Stimulated activated CD8-positive, alpha-beta memory T cell treated with anti-CD3 and anti-CD28 coated beads, Interleukin-4, amount 100 ng/mL, for 4 hours (primary cell): ENCODE measurements around the gene SEC23IP.
A peak's percentile ranks its signal among the peaks of the same experiment; 100 is the strongest.
"Not testable (repeated sequence)": the region's sequence is repeated elsewhere in the genome, so short reads cannot be mapped to it uniquely, and the experiment has no call there.

Source experiments
- DNase-seq, 2 donors: peaks; one replicate each; pipeline ENCODE4 v3.0.0-alpha.2; 2020; ENCODE audit warnings: low read depth in 2 of 2, low spot score in 1 of 2

Gene SEC23IP

DNA sequence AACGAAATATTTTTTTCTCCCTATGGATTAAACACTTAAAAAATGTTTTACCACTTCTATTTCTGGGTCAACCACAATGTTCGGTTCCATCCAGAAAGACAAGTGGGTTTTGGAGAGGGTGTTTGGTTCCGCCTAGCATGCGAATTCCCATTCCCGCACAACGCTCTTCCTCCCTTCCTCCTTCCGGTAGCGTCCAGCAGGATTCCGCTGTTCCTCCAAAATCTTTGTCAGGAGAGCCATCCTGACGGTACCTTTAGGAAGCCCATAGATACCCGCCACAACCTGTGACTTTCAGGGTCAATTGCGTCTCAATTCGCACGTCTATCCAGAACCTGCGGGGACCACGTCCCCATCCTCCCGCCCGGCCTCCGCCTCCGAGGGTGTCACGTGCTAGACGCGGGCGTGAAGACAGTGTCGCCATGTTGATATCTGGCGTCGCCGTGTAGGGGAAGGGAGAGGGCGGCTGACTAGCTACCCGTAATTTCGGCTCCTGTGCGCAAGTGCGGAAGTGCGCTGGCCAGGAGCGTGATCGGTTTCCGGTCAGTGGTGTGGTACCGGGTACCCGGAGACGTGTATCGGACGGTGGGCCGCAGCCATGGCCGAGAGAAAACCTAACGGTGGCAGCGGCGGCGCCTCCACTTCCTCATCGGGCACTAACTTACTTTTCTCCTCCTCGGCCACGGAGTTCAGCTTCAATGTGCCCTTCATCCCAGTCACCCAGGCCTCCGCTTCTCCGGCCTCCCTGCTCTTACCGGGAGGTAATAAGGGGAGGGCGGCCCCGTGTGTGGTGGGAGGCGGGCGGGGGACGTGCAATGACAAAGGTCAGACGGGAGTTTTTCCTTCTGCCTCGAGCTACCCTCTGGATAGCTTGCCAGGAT, at the start of gene SEC23IP:
SEC23IP (plus strand) TSS at position 543 of the 878 bp plus-strand sequence; CDS start at position 596, 53 bp downstream.
- peak; percentile 82 to 83 for DNase-seq

DNA sequence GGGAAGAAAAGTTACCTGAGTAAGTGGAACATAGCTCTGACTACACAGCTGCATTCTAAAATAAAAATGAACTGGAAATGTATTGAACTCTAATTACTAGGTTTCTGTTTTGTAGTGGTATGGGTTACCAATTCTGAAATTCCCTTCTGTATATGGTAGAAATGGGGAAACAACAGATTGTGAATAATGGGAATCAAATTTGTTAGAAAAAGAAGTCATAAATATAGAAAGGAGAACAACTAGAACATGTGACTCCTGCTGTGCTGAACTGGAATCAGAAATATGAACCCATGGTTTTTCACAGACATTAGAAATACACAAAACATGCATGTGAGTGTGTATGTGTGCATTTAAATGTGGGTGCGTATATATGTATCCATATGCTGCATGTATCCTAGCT, 46.9 kb upstream of the SEC23IP start:
- no peak for DNase-seq

DNA sequence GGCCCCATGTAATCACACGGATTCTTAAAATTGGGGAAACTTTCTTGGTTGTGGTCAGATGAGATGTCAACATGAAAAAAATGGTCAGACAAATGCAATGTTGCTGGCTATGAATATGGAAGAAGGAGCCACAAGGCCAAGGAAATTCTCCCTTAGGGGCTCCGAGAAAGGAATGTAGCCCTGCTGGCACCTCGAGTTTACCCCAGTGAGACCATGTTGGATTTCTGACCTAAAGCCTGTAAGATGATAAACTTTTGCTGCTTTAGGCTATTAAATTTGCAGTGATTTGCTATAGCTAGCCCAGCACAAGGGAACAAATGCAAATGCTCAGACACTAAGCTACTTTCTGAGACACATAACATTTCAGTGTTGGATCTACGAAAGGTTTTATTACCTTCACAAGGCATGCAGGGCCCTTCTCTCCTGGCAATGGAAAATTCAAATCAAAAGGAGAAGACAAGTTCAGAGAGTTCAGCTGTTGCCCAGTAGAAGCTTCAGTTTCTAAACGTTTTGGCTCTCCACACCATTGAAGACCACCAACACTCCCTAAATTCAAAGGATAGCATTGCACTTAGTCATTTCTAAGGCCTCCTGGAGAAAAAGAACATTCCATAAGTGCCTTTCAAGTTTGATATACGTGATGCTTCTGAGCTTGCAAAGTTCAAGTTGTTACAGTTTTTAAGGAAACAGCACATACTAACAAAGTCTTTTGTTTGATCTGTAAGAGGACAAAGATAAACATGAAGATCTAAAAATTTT, 43.3 kb upstream of the SEC23IP start:
- DNase-seq: no peak

DNA sequence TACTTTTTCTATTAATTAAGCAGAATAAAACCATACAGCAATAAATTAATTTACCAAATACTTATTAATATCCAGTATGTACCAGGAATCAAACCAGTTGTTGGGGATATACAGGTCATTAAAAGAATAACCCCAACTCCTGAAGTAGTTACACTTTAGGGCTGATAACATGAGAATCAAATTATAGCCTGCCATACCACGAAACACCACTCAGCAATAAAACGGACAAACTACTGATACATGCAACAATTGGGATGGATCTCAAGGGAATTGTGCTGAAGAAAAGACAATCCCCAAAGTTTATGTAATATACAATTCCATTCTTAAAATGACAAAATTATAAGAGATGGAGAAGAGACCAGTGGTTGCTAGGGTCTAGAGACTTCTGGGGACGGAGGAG, 42.6 kb upstream of the SEC23IP start:
- no peak for DNase-seq

DNA sequence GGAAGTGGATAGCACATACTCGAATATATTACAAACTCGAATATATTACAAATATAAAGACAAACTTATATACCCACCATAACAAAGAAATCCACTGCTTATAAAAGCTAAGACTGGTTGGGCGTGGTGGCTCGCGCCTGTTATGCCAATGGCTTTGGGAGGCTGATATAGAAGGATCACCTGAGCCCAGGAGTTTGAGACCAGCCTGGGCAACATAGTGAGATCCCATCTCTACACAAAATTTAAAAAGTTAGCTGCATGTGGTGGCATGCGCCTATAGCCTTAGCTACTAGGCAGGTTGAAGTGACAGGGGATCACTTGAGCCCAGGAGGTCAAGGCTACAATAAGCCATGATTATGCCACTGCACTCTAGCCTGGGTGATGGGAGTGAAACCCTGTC, 40.3 kb upstream of the SEC23IP start:
- DNase-seq: no peak

DNA sequence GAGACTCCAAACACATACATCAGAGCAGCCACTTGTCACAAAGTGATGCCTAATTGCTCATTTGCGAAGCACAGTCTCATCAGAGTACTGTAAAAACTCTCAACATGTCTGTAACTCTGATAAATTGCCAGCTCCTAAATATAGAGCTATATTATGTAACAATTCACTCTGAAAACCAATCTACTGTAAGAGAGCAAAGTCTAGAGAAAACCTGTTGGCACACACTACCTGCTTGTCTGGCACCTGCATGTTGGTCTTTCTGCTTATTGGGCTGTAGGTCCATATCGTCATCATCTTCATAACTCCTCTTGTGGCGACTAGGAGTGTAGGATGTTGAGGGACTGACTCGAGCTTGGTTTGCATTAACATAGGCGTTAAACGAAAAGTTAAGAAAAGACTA, 39.7 kb upstream of the SEC23IP start:
- DNase-seq: no peak

DNA sequence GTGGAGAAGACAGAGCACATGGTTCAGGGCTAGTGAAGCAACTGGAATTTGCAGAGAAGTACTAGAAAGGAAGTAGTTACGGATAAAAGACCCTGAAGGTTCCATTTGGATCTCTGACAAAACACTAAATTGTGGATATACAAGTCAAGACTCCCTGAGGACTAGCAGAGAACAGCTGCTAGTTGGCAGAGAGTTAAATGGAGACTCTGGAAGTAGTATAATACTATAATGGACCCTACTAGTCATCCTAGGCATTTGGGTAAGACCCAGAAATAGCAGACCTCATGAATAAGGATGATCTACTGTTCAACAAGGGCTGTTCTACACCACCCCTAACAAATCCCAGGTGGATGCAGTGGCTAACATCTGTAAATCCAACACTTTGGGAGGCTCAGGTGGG, 39.0 kb upstream of the SEC23IP start:
- no peak for DNase-seq

DNA sequence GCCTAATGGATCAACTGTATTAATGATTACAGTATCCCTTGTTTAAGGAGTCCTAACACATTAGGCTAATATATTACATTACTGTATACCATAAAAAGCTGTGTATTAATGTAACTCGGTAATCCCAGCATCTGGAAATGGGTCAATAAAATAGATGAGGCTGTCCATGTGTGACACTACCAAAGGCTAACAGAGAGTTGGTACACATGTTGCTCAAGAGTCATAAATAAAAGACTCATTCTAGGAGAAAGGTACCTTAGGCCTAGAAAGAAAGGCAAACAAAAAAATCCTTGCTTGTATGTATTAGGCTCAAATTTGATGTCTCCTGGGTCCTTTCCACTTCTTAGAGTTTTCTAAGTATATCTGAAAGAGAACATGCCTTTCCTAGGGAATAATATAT, 34.5 kb upstream of the SEC23IP start:
- DNase-seq: no peak

DNA sequence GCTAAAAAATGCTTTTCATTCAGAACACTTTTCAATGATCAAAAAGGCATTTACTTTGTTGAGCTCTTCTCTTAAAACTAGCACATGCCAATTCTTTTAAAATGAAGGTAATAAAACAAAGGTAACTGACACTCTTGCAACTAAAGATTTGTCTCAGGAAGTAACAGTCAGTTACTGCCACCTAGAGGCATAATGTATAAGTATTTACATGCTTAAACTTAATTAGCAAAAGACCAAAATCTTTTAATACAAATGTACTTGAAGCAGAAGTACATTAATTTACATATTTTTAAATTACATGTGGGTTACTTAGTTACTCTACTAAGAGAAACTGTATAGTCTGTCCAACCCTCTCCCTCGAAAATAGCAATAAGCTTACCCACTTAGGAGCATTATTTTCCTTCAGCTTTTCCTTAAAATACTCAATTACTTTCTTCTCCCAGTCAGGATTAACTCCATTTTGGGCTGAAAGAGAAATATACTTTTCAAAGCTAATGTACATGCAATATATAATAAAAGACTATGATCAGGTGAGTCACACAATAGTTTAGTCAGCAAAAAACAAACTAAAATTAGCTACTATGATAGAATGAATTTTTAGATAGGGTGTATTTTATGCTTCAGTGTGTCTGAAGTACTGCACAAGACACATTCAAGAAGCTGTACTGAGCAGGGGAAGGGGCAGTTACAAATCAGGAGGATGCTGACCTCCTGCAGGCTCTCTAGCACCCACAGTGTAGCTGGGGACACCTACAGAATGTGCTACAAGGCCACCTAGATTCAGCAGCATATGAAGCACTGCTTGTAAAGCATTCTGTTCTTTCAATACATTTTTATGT, 32.9 kb upstream of the SEC23IP start:
- DNase-seq: no peak

DNA sequence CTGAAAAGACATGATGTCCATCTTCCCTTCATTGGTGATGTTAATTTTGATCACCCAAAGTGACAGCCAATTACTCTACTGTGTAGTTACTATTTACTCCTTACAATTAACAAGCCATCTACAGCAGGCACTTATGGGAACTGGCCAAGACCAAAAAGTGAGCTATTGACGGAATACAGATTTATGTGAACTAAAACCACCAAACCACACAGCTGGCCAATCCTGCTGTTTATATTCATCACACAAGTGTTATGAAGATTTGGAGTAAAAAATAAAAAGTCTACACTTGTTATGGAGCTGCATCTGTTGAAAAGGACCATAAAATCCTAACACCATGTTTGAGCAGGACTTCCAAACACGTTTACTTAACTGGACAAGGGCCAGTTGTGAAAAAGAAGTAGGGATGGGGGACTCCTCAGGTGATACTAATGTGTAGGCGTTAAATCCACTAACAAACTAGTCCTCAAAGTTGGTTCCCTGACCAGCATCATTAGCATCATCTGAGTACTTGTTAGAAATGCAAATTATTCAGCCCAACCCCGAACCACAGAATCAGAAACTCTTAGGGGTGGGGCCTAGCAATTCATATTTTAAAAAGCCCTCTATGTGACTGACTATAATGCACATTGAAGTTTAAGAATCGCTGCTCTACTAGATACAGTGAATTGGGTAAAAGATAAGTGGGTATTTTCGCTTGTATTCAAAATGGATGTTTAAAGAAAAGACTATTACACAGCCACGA, 31.5 kb upstream of the SEC23IP start:
- DNase-seq: no peak

DNA sequence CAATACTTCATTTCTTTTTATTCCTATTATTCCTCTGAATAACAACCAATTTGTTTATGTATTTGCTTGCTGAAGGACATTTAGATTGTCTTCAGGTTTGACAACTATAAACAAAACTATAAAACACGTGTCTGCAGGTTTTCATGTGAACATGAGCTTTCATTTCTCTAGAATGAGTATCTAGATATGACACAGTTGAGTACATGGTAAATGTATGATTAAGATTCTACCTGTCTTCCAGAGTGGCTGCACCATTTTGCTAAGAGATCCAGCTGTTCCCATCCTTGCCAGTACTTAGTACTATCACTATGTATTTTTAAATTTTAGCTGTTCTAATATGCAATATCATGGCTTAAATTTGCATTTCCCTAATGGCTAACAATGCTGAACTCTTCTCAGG, 30.0 kb upstream of the SEC23IP start:
- DNase-seq: no peak

DNA sequence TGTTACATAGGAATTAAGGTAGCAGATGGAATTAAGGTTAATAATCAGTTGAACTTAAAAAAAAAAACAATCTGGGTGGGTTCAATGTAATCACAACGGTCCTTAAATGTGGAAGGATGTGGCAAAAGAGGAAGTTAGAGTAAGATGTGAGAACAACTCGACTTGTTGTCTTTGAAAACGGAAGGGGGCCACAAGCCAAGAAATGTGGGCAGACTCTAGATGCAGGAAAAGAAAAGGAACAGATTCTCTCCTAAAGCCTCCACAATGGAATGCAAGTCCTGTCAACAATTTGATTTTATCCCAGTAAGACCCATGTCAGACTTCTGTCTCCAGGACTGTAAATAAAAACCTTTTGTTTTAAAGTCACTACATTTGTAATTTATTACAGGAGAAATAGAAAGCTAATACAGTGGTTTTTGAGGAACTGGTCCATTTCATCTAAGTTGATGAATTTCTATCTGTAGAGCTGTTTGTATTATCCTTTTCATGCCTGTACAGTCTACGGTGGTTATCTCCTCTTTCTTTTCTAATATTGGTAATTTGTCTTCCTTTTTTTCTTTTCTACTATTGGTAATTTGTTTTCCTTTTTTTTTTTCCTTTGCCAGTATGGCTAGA, 28.5 kb upstream of the SEC23IP start:
- DNase-seq: no peak

DNA sequence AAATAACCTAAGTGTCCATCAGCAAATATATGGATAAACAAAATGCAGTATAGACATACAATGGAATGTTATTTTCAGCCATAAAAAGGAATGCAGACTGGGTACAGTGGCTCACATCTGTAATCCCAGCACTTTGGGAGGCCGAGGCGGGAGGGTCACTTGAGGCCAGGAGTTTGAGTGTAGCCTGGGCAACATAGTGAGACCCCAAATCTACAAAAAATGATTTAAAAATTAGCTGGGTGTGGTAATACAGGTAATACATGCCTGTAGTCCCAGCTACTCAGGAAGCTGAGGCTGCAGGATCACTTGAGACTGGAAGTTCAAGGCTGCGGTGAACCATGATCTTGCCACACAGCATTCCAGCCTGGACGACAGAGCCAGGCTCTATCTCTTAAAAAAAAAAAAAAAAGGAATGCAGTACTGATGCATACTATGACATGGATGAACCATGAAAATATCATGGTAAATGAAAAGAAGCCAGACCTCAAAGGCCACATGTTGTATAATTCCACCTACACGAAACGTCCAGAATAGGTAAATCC, 26.8 kb upstream of the SEC23IP start:
- DNase-seq: no peak

DNA sequence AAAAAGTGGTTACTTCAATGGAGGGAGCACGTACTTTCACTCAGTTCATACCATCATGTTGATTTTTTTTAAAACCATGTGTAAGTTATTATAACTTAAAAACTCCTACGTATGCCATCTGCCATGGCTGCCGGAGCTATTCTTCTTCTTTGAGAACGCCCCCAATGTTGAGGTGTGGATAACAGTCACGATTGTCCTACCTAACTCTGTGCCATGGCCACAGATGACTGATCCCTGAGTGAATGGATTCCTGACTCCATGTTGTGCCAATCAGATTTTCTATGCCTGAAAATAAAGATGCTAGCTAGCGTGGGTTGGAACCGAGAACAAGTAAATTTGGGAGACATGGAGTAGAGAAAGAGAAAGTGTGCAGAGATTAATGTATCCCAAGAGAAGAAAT, 25.2 kb upstream of the SEC23IP start:
- DNase-seq: no peak

DNA sequence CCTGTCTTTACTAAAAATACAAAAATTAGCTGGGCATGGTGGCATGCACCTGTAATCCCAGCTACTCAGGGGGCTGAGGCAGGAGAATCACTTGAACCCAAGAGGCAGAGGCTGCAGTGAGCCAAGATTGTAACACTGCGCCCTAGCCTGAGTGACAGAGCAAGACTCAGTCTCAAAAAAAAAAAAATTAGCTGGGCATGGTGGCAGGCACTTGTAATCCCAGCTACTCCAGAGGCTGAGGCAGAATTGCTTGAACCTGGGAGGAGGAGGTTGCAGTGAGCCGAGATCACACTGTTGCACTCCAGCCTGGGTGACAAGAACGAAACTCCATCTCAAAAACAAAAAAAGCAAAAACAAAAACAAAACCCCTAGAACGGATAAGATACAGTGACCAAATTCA, 23.1 kb upstream of the SEC23IP start:
- not testable (repeated sequence) for DNase-seq

DNA sequence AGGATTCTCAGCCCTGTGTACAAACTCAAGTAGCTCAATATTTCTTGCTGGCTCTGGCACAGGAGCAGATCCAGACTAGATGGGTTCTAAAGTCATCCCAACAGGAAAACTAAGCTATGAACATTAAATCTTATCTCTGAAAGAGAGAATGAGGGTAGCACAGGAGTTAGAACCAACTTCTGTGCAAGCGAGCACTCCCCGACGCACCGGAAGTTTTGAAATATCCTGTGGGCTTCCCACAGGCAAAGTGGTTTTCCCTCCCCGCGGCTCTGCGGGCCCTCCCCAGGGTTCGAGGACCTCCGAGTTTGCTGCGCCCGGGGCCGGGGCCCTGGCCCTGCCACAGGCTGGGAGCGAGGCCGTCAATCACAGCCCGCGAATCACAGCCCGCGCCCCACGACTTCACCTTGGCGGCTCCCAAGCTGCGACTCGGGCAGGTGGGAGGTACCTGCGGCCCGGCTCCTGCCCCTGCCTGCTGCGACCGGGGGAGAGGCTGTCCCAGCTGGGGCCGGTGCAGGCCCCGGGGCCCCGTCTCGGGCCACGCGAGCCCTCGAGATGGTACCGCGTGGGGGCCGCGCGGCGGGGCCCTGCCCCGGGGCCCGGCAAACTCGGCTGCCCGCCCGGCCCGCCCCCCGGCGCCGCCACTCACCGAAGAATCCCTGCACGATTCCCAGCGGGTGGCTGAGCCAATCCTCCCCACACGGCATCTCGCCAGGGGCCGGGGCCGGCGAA, 20.5 kb upstream of the SEC23IP start:
- peak; percentile 24 to 29 for DNase-seq

DNA sequence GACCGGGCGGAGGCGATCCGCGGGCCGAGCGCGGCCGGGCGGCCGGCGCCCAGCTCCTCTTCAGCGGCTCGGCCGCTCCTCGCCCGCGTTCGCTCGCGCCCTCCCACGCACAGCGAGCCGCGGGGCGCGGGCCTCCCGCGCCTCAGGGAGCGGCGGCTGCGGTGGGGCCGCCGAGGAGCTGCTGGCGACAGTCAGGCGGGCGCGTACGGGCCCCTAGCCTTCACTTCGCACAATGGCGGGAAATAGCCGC, 20.0 kb upstream of the SEC23IP start, which contains the start of gene MCMBP:
MCMBP (minus strand) TSS at position 234 of the 250 bp plus-strand sequence. CDS start 259 bp downstream, outside the sequence.
- DNase-seq: no peak

DNA sequence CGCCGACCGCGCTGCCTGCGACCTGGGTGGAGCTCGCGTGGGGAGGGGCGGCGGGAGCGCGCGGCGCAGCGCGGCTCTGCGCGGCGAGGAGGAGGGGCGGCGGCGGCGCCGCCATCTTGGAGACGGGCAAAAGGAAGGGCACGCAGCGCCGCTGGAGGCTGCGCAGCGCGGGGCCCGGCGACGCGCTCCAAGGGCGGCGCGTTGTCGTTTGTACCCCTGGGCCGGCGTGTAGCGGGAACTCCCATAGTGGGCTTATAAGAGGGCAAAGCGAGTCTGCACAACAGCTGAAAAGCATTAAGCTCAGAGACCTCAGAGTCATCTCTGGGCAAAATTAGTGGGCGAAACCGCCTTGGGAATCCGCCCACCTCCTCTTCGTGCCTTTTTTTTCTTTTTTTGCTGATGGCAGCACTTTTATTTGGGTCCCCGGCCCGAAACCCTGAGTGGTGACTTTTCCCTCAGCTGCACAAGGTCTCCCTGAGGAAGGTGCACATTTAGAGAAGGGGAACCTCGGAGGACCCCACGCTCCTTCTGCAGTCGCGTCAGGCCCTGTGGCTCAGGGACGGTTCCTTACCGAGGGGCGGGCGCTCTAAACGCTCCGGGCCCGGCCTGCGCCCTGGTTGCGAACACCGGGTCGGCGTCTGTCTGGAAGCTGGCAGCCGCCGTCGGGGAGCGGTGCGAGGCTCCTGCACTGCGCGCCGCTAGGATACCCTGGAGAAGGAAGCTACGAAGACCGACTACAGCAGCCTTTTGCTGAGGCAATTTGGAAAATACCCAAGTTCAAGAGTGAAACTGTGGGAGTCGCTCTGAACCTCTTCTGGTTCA, 19.5 kb upstream of the SEC23IP start:
- peak; percentile 65 to 76 for DNase-seq

DNA sequence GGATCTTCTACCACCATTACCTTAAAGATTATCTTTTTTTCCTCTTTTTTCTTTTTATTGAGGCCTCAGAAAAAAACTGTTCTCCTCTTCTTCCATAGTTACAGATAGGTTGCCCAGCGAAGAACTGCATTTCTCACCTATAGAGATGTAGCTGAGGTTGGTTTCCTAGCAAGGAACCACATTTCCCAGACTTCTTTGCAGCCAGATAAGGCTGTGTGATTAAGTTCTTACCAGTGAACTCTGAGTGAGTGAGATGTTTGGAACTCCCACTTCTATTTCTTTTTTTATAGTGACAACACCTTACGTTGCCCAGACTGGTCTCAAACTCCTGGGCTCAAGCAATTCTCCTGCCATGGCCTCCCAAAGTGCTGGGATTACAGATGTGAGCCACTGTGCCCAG, 14.0 kb upstream of the SEC23IP start:
- no peak for DNase-seq
